GM18520 (cell line): ENCODE data around the gene CHCHD10.

ENCODE experiments used
- ATAC-seq: cut with Tn5 transposase; IDR thresholded peaks from one replicate; pipeline ENCODE4 v1.9.1; 2021; ENCODE audit not compliant: unreplicated experiment

CHCHD10 gene

GRCh38 chr22:23767673-23768548, at the start of gene CHCHD10:
Gene CHCHD10, minus strand, starts transcription at chr22:23767972. Its CDS starts 98 bp downstream, at chr22:23767874.
- no peak for ATAC-seq

- ATAC-seq: no peak
These were observed 49.4 kb upstream of the CHCHD10 start for GRCh38 chr22:23817146-23817545.

GRCh38 chr22:23816156-23816976, 48.6 kb upstream of the CHCHD10 start:
- ATAC-seq: no peak

GRCh38 chr22:23815541-23816155, 47.9 kb upstream of the CHCHD10 start:
- no peak for ATAC-seq

- ATAC-seq: no peak
These were observed 44.6 kb upstream of the CHCHD10 start for GRCh38 chr22:23812378-23812777.

- ATAC-seq: no peak
These were observed 39.1 kb upstream of the CHCHD10 start for GRCh38 chr22:23806837-23807236.

GRCh38 chr22:23804781-23805291, 37.1 kb upstream of the CHCHD10 start:
- no peak for ATAC-seq

- no peak for ATAC-seq
These were observed 35.4 kb upstream of the CHCHD10 start for GRCh38 chr22:23803001-23803819.

- ATAC-seq: no peak
These were observed 34.2 kb upstream of the CHCHD10 start for GRCh38 chr22:23801886-23802377.

- no peak for ATAC-seq
These were observed 33.6 kb upstream of the CHCHD10 start for GRCh38 chr22:23801238-23801821.

- ATAC-seq: peak; percentile 55
These were observed 32.8 kb upstream of the CHCHD10 start for GRCh38 chr22:23800297-23801237.

GRCh38 chr22:23796461-23796860, 28.7 kb upstream of the CHCHD10 start:
- no peak for ATAC-seq

- ATAC-seq: no peak
These were observed 25.6 kb upstream of the CHCHD10 start for GRCh38 chr22:23793326-23793725.

- ATAC-seq: no peak
These were observed 24.2 kb upstream of the CHCHD10 start for GRCh38 chr22:23791738-23792645.

- ATAC-seq: no peak
These were observed 23.3 kb upstream of the CHCHD10 start for GRCh38 chr22:23790819-23791737.

GRCh38 chr22:23789638-23790037, 21.9 kb upstream of the CHCHD10 start:
- no peak for ATAC-seq

- no peak for ATAC-seq
These were observed 21.3 kb upstream of the CHCHD10 start for GRCh38 chr22:23789121-23789520.
